Upper lobe of left lung (tissue), 4 donors: ENCODE data around the gene GRIK1.

Experiments used
- CTCF ChIP-seq, 6 experiments: fragments of 450-650 bp in 4 of 6; fragments of 200-600 bp in 2 of 6; sonication (generic) in 2 of 6; IDR thresholded peaks; one replicate each; pipeline ENCODE4 v1.5.1; 2016 to 2019; ENCODE audit warnings: antibody characterized with exemption in 6 of 6
- POLR2AphosphoS5 ChIP-seq, 2 donors: sonication (generic); formaldehyde crosslinking; IDR thresholded peaks; one replicate each; pipeline ENCODE4 v1.5.1; 2017; ENCODE audit warnings: antibody characterized with exemption in 2 of 2

DNA sequence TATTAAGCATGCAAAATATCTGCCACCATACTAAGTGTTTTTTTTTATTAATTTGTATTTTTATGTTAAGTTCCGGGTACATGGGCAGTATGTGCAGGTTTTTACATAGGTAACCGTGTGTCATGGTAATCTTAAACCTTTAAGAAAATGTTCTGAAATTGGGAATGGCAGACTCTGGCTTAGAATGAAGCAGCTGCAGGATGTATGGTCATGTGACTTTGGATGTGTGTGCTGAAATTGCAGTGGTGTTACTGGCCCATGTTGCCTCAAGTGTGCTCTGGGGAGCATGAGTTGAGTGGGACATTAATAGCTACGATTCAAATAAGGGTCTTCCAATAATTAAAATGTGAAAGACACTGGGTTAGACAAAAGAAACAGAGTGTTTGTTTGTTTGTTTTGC, 6.7 kb downstream of the GRIK1 start:
- TF ChIP-seq CTCF (IDR thresholded peaks at IDR 0.05) (no peak), POLR2AphosphoS5 (IDR thresholded peaks at IDR 0.05) (no peak)
